Lower lobe of right lung (tissue), 2 donors: ENCODE results near the gene ASCC3. TPM values are rescaled to one million over a fixed set of nuclear protein-coding genes. Genes with fewer than 3 reads are reported as not detected.

Source experiments
- ATAC-seq, 2 donors: fragments of 200-7000 bp; cut with Tn5 transposase; one replicate each; pipeline ENCODE4 v1.9.1; 2020 to 2022; ENCODE audit warnings: mild to moderate bottlenecking in 2 of 2, moderate library complexity in 2 of 2
- DNase-seq: peaks from one replicate; pipeline ENCODE4 v3.0.0-alpha.2; 2020
- H3K27ac ChIP-seq: fragments of 200-600 bp; one replicate; pipeline ENCODE4 v1.8.0; 2022
- H3K27me3 ChIP-seq: fragments of 200-600 bp; one replicate; pipeline ENCODE4 v1.8.0; 2022; ENCODE audit warnings: low read depth
- H3K36me3 ChIP-seq: fragments of 200-600 bp; one replicate; pipeline ENCODE4 v1.8.0; 2022; ENCODE audit warnings: mild to moderate bottlenecking
- H3K4me1 ChIP-seq: fragments of 200-600 bp; one replicate; pipeline ENCODE4 v1.8.0; 2022
- H3K4me3 ChIP-seq: fragments of 200-600 bp; one replicate; pipeline ENCODE4 v1.8.0; 2022; ENCODE audit warnings: mild to moderate bottlenecking
- H3K9me3 ChIP-seq: fragments of 200-600 bp; one replicate; pipeline ENCODE4 v1.8.0; 2022
- CTCF ChIP-seq: fragments of 200-600 bp; IDR thresholded peaks from one replicate; pipeline ENCODE4 v1.8.0; 2022; ENCODE audit warnings: antibody characterized with exemption, mild to moderate bottlenecking
- intact Hi-C: fragments of 100-400 bp; cut with DNase I; formaldehyde crosslinking; loops from one replicate; pipeline ENCODE4 v1.11.0; 2022
- total RNA-seq: library from RNA; stranded (reverse); fragmentation: NEBNext Ultra II Directional; extraction: Animal tissue kit (Norgen Biotek cat#: 25700); gene quantifications from one replicate; pipeline ENCODE4 v1.2.1, GENCODE V29; 2021
- donor health status: DM: no; HTN: yes; CAD: no; lungs with severe emphysema.

ASCC3 gene
- total RNA-seq, 1 donor from 2014 or later = 34.8 TPM

- intact Hi-C loops = no loop called here
- no peak overlapping the region for H3K4me3 ChIP-seq
- H3K9me3 ChIP-seq = no peaks in the 10 kb centered on the region
- DNase-seq (no peak), ATAC-seq (no peak)
- no peaks in the 10 kb centered on the region for H3K4me1 ChIP-seq
- no peaks in the 10 kb centered on the region for H3K36me3 ChIP-seq
- no peak for TF ChIP-seq CTCF
- H3K27me3 ChIP-seq = no peaks in the 10 kb centered on the region
- H3K27ac ChIP-seq = no peak overlapping the region
These were observed 308.0 kb downstream of the ASCC3 start for GRCh38 chr6:100573166-100573565.

- Histone ChIP-seq H3K4me1 (no peaks in the 10 kb centered on the region), H3K4me3 (no peak overlapping the region), H3K9me3 (no peaks in the 10 kb centered on the region), H3K27me3 (no peaks in the 10 kb centered on the region), H3K27ac (no peak overlapping the region), H3K36me3 (no peaks in the 10 kb centered on the region)
- ATAC-seq (no peak), DNase-seq (no peak)
- intact Hi-C loops = no loop called here
- TF ChIP-seq CTCF = no peak
These were observed 312.9 kb downstream of the ASCC3 start for GRCh38 chr6:100568255-100568654.

GRCh38 chr6:100566563-100566962 lies 314.6 kb downstream of the ASCC3 start:
- Histone ChIP-seq H3K27ac (no peak overlapping the region), H3K9me3 (no peaks in the 10 kb centered on the region), H3K4me3 (no peak overlapping the region), H3K27me3 (no peaks in the 10 kb centered on the region), H3K36me3 (no peaks in the 10 kb centered on the region), H3K4me1 (no peaks in the 10 kb centered on the region)
- ATAC-seq (no peak), DNase-seq (no peak)
- intact Hi-C loops = no loop called here
- TF ChIP-seq CTCF = no peak

- Histone ChIP-seq H3K36me3 (no peaks in the 10 kb centered on the region), H3K27ac (no peak overlapping the region), H3K4me3 (no peak overlapping the region), H3K4me1 (no peaks in the 10 kb centered on the region), H3K9me3 (no peaks in the 10 kb centered on the region), H3K27me3 (no peaks in the 10 kb centered on the region)
- no peak for DNase-seq
- intact Hi-C loops = no loop called here
- ATAC-seq = no peak
- no peak for TF ChIP-seq CTCF
These were observed 315.6 kb downstream of the ASCC3 start for GRCh38 chr6:100565439-100566104.

GRCh38 chr6:100559859-100560258 lies 321.3 kb downstream of the ASCC3 start:
- Histone ChIP-seq H3K4me1 (no peaks in the 10 kb centered on the region), H3K9me3 (no peaks in the 10 kb centered on the region), H3K27ac (no peak overlapping the region), H3K27me3 (no peaks in the 10 kb centered on the region), H3K36me3 (no peaks in the 10 kb centered on the region), H3K4me3 (no peak overlapping the region)
- intact Hi-C loops = no loop called here
- TF ChIP-seq CTCF = no peak
- ATAC-seq = no peak
- DNase-seq = no peak

GRCh38 chr6:100554228-100554627 lies 326.9 kb downstream of the ASCC3 start:
- ATAC-seq (peak in 1 of 2 donors; percentile 51), DNase-seq (no peak)
- H3K4me1 ChIP-seq = no peaks in the 10 kb centered on the region
- TF ChIP-seq CTCF = no peak
- H3K27me3 ChIP-seq = no peaks in the 10 kb centered on the region
- H3K27ac ChIP-seq = no peak overlapping the region
- intact Hi-C loops = no loop called here
- no peaks in the 10 kb centered on the region for H3K9me3 ChIP-seq
- no peak overlapping the region for H3K4me3 ChIP-seq
- no peaks in the 10 kb centered on the region for H3K36me3 ChIP-seq
